Stimulated activated CD4-positive, alpha-beta T cell treated with anti-CD3 and anti-CD28 coated beads, Interleukin-4, amount 100 ng/mL, for 4 hours (primary cell): Measurements from ENCODE around the gene GALNT17.

Source experiments
- DNase-seq, 2 experiments: peaks; one replicate each; pipeline ENCODE4 v3.0.0-alpha.2; 2020

The GALNT17 gene

GRCh38 chr7:71132127-71132376 is at the start of gene GALNT17:
Gene GALNT17, plus strand, starts transcription at chr7:71132144.
- no peak for DNase-seq

- no peak for DNase-seq
These were observed 36.6 kb upstream of the GALNT17 start for GRCh38 chr7:71095266-71095860.

GRCh38 chr7:71096351-71096750 is 35.6 kb upstream of the GALNT17 start:
- no peak for DNase-seq

- DNase-seq: no peak
These were observed 25.7 kb upstream of the GALNT17 start for GRCh38 chr7:71106226-71106625.

- no peak for DNase-seq
These were observed 19.5 kb upstream of the GALNT17 start for GRCh38 chr7:71112436-71112835.

- no peak for DNase-seq
These were observed 11.8 kb upstream of the GALNT17 start for GRCh38 chr7:71120096-71120495.

- no peak for DNase-seq
These were observed 2.8 kb upstream of the GALNT17 start for GRCh38 chr7:71129126-71129525.

- DNase-seq: no peak
These were observed 1.8 kb upstream of the GALNT17 start for GRCh38 chr7:71130031-71130679.

- no peak for DNase-seq
These were observed 453 bp upstream of the GALNT17 start for GRCh38 chr7:71131256-71132126.

GRCh38 chr7:71132377-71133231 is 660 bp downstream of the GALNT17 start:
- DNase-seq: no peak

- no peak for DNase-seq
These were observed 1.3 kb downstream of the GALNT17 start for GRCh38 chr7:71133232-71133622.

GRCh38 chr7:71133856-71134255 is 1.9 kb downstream of the GALNT17 start:
- no peak for DNase-seq

GRCh38 chr7:71135116-71135515 is 3.2 kb downstream of the GALNT17 start:
- no peak for DNase-seq

- DNase-seq: no peak
These were observed 3.7 kb downstream of the GALNT17 start for GRCh38 chr7:71135663-71136062.

- DNase-seq: no peak
These were observed 5.5 kb downstream of the GALNT17 start for GRCh38 chr7:71137479-71137878.

- DNase-seq: no peak
These were observed 8.3 kb downstream of the GALNT17 start for GRCh38 chr7:71140264-71140663.

- no peak for DNase-seq
These were observed 13.0 kb downstream of the GALNT17 start for GRCh38 chr7:71144963-71145362.

- DNase-seq: no peak
These were observed 14.3 kb downstream of the GALNT17 start for GRCh38 chr7:71145906-71146901.

GRCh38 chr7:71148098-71148497 is 16.2 kb downstream of the GALNT17 start:
- no peak for DNase-seq

- no peak for DNase-seq
These were observed 23.3 kb downstream of the GALNT17 start for GRCh38 chr7:71155236-71155635.

- no peak for DNase-seq
These were observed 25.8 kb downstream of the GALNT17 start for GRCh38 chr7:71157757-71158156.

- DNase-seq: no peak
These were observed 33.8 kb downstream of the GALNT17 start for GRCh38 chr7:71165708-71166107.
